Vagina (tissue), 2 donors: ENCODE data around the gene GABRB3.

Experiments
- POLR2AphosphoS5 ChIP-seq, 2 donors: sonication (generic); formaldehyde crosslinking; IDR thresholded peaks; one replicate each; pipeline ENCODE4 v1.9.0; 2017; ENCODE audit warnings: antibody characterized with exemption in 2 of 2, mild to moderate bottlenecking in 2 of 2, low read depth in 1 of 2; ENCODE audit not compliant: insufficient read depth in 1 of 2
- TF ChIP-seq, protein P1 (sequence below), 3 experiments: fragments of 450-650 bp in 2 of 3; fragments of 200-600 bp in 1 of 3; sonication (generic) in 1 of 3; IDR thresholded peaks; one replicate each; pipeline ENCODE4 v1.5.1; 2017 to 2019; ENCODE audit warnings: antibody characterized with exemption in 3 of 3, mild to moderate bottlenecking in 2 of 3, moderate library complexity in 2 of 3

DNA sequence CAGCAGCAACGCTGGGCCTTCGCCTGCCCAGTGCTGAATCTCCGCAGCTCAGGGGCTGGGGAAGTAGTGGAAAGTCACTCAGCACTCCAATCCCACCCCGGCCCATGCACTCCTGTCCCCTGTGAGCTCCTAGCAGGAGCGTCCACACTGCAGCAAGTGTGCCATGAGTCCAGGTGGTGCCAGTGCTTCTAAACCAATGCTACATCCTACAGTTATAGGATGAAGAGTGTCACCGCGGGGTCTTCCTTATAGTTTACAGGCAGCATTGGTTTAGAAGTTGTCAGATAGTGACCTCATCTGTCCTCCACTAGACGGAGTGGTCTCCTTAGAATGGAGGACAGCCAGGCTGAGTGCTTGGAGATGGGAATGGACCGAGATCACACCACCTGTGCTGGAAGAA is 221.4 kb downstream of the GABRB3 start:
- TF ChIP-seq, protein P1, sequence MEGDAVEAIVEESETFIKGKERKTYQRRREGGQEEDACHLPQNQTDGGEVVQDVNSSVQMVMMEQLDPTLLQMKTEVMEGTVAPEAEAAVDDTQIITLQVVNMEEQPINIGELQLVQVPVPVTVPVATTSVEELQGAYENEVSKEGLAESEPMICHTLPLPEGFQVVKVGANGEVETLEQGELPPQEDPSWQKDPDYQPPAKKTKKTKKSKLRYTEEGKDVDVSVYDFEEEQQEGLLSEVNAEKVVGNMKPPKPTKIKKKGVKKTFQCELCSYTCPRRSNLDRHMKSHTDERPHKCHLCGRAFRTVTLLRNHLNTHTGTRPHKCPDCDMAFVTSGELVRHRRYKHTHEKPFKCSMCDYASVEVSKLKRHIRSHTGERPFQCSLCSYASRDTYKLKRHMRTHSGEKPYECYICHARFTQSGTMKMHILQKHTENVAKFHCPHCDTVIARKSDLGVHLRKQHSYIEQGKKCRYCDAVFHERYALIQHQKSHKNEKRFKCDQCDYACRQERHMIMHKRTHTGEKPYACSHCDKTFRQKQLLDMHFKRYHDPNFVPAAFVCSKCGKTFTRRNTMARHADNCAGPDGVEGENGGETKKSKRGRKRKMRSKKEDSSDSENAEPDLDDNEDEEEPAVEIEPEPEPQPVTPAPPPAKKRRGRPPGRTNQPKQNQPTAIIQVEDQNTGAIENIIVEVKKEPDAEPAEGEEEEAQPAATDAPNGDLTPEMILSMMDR (IDR thresholded peaks at IDR 0.05): no peak
- no peak for TF ChIP-seq POLR2AphosphoS5 (IDR thresholded peaks at IDR 0.05; ENCODE audit: insufficient read depth in 1 of 2, low read depth in 1 of 2)
